Neural progenitor cell (in vitro differentiated cells): ENCODE data around the gene S100PBP. TPM values are rescaled to one million over a fixed set of nuclear protein-coding genes. Genes with fewer than 3 reads are reported as not detected.
A peak's percentile ranks its signal among the peaks of the same experiment; 100 is the strongest.

ENCODE experiments used
- DNase-seq: peaks from one replicate; pipeline ENCODE4 v3.0.0-alpha.2; 2016; ENCODE audit warnings: low spot score
- H2AFZ ChIP-seq: fragments of 200-600 bp; sonication (generic); replicated peaks from 2 replicates; pipeline ENCODE4 v1.6.1; 2016; ENCODE audit warnings: antibody characterized with exemption
- H3F3A ChIP-seq: fragments of 200-600 bp; sonication (generic); 2 replicates; pipeline ENCODE4 v1.6.1; 2016; ENCODE audit warnings: antibody characterized with exemption, low read depth
- H3K27ac ChIP-seq: fragments of 200-600 bp; sonication (generic); 2 replicates; pipeline ENCODE4 v1.5.1; 2016; ENCODE audit warnings: mild to moderate bottlenecking
- H3K27me3 ChIP-seq: fragments of 200-600 bp; sonication (generic); 2 replicates; pipeline ENCODE4 v1.6.1; 2016; ENCODE audit warnings: mild to moderate bottlenecking, moderate library complexity
- H3K36me3 ChIP-seq: fragments of 200-600 bp; sonication (generic); 2 replicates; pipeline ENCODE4 v1.5.1; 2016
- H3K4me1 ChIP-seq: fragments of 200-600 bp; sonication (generic); 2 replicates; pipeline ENCODE4 v1.6.1; 2016; ENCODE audit warnings: mixed run types
- H3K4me2 ChIP-seq: fragments of 200-600 bp; sonication (generic); 2 replicates; pipeline ENCODE4 v1.6.1; 2016
- H3K4me3 ChIP-seq: fragments of 200-600 bp; sonication (generic); 2 replicates; pipeline ENCODE4 v1.5.1; 2016
- H3K79me2 ChIP-seq: fragments of 200-600 bp; sonication (generic); 2 replicates; pipeline ENCODE4 v1.6.1; 2016; ENCODE audit warnings: low read depth
- H3K9ac ChIP-seq: fragments of 200-600 bp; sonication (generic); 2 replicates; pipeline ENCODE4 v1.6.1; 2016
- H3K9me3 ChIP-seq: fragments of 200-600 bp; sonication (generic); 2 replicates; pipeline ENCODE4 v1.5.1; 2016; ENCODE audit warnings: low read depth
- H4K20me1 ChIP-seq: fragments of 200-600 bp; sonication (generic); 2 replicates; pipeline ENCODE4 v1.6.1; 2016; ENCODE audit warnings: low read depth
- H3K27ac Mint-ChIP-seq: 3 replicates; pipeline ENCODE4 v1.8.0; 2021; ENCODE audit warnings: mixed read lengths
- H3K27me3 Mint-ChIP-seq: 2 replicates; pipeline ENCODE4 v1.8.0; 2022; ENCODE audit warnings: low read depth, mild to moderate bottlenecking, inconsistent platforms, moderate library complexity, mixed read lengths; ENCODE audit not compliant: insufficient read depth
- H3K36me3 Mint-ChIP-seq: 3 replicates; pipeline ENCODE4 v1.8.0; 2021; ENCODE audit warnings: mixed read lengths
- H3K4me1 Mint-ChIP-seq: 3 replicates; pipeline ENCODE4 v1.8.0; 2021; ENCODE audit warnings: mixed read lengths
- H3K4me3 Mint-ChIP-seq: 3 replicates; pipeline ENCODE4 v1.8.0; 2021; ENCODE audit warnings: mild to moderate bottlenecking, moderate library complexity, mixed read lengths
- H3K9me3 Mint-ChIP-seq: 3 replicates; pipeline ENCODE4 v1.8.0; 2020; ENCODE audit warnings: mixed read lengths
- EZH2 ChIP-seq: fragments of 200-600 bp; sonication (generic); IDR thresholded peaks from 2 replicates; pipeline ENCODE4 v1.6.1; 2017; ENCODE audit warnings: antibody characterized with exemption, mild to moderate bottlenecking, moderate library complexity
- EZH2phosphoT487 ChIP-seq: fragments of 200-600 bp; sonication (generic); IDR thresholded peaks from 2 replicates; pipeline ENCODE4 v1.6.1; 2017; ENCODE audit warnings: antibody characterized with exemption
- total RNA-seq: library from RNA; depleted of rRNA; stranded (reverse); fragments of >200 nt; gene quantifications from 2 replicates; pipeline ENCODE4 v1.2.3, GENCODE V29; 2015; ENCODE audit warnings: low replicate concordance
- TF ChIP-seq, protein P1 (sequence below): fragments of 200-600 bp; sonication (generic); IDR thresholded peaks from 2 replicates; pipeline ENCODE4 v1.5.1; 2017; ENCODE audit warnings: antibody characterized with exemption, mild to moderate bottlenecking

Gene S100PBP
- total RNA-seq, 1 donor from 2014 or later, result 107 TPM

DNA sequence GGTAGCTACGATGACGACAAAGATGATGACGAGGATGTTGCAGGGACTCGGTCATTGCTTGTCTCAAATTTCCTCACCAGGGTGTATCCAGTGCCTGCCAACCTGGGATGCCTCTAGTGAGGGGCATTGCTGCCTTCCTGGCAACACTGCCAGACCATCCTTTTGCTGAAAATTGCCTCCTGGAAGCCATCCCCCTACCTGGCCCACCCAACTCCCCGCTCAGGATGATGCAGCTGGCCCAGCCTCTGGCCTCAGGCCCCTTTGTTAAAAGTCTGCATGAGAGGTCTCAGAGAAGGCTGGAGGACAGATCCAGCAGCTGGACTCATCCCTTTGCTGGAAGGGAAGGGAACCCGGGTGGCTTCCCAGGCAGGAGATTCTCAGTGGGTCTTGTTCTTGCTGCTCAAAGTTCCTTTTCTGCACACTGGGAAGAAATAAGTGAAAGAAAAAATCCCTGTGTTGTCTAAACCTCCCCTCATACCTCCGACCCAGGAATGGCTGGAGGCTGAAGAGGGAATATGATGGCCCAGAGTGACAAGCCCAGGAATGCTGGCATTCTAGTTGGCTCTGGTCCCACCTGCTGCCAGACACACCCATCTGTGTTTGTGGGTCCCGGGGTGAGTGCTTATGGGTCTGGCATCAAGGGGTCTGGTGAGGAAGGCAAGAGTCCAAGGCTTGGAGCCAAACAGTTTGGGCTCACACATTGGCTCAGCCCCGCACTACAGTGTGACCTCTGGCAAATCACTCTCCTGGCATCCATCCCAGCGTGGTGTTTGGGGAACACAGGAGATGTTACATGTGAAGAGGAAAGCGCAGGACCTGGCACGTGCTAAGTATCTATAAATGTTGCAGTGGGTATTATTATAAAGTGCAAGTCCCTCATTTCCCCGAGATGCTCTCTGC, 60.0 kb downstream of the S100PBP start:
- TF ChIP-seq EZH2phosphoT487, result no peak
- no peak for TF ChIP-seq EZH2
- TF ChIP-seq, protein P1, sequence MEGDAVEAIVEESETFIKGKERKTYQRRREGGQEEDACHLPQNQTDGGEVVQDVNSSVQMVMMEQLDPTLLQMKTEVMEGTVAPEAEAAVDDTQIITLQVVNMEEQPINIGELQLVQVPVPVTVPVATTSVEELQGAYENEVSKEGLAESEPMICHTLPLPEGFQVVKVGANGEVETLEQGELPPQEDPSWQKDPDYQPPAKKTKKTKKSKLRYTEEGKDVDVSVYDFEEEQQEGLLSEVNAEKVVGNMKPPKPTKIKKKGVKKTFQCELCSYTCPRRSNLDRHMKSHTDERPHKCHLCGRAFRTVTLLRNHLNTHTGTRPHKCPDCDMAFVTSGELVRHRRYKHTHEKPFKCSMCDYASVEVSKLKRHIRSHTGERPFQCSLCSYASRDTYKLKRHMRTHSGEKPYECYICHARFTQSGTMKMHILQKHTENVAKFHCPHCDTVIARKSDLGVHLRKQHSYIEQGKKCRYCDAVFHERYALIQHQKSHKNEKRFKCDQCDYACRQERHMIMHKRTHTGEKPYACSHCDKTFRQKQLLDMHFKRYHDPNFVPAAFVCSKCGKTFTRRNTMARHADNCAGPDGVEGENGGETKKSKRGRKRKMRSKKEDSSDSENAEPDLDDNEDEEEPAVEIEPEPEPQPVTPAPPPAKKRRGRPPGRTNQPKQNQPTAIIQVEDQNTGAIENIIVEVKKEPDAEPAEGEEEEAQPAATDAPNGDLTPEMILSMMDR, result no peak
- Histone ChIP-seq H3K4me1 (peaks cover 38% of the 10 kb centered on the region), H3F3A (peaks cover 21% of the 10 kb centered on the region), H3K27me3 (no peaks in the 10 kb centered on the region), H3K4me2 (no peak overlapping the region), H3K9ac (no peak overlapping the region), H3K79me2 (no peaks in the 10 kb centered on the region), H4K20me1 (no peaks in the 10 kb centered on the region), H3K36me3 (no peaks in the 10 kb centered on the region), H3K9me3 (no peaks in the 10 kb centered on the region), H3K4me3 (no peak overlapping the region), H3K27ac (no peak overlapping the region), H2AFZ (no peak overlapping the region)
- no peak for DNase-seq
- Mint-ChIP-seq H3K9me3 (no peaks in the 10 kb centered on the region), H3K4me3 (no peak overlapping the region), H3K27ac (no peak overlapping the region), H3K4me1 (peaks cover 32% of the 10 kb centered on the region), H3K27me3 (peaks cover 36% of the 10 kb centered on the region), H3K36me3 (no peaks in the 10 kb centered on the region)

DNA sequence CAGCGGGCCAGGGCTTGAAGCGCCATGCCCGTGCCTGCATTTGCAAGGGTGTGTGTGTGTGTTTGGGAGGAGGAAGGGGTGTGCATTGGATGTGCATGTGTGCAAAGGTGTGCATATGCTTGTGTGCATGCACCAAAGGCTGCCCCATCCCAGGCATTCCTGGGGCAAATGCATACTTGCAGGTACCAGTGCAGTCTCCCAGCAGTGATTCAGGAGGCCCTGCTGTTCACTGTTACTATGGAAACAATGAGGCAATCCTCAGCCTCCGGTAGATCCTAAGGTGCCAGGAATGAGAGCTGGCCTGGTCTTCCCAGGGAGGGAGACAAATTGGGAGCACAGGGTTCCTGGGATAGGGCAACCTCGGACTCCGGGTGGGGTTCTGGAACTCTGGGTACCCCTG, 60.7 kb downstream of the S100PBP start:
- H3K9ac ChIP-seq, result no peak overlapping the region
- Mint-ChIP-seq H3K27ac (no peak overlapping the region), H3K27me3 (peaks cover 28% of the 10 kb centered on the region), H3K4me1 (peaks cover 27% of the 10 kb centered on the region), H3K36me3 (no peaks in the 10 kb centered on the region), H3K9me3 (no peaks in the 10 kb centered on the region), H3K4me3 (no peak overlapping the region)
- no peaks in the 10 kb centered on the region for H4K20me1 ChIP-seq
- no peak overlapping the region for H3K27ac ChIP-seq
- no peak overlapping the region for H3K4me3 ChIP-seq
- H3K27me3 ChIP-seq, result no peaks in the 10 kb centered on the region
- H2AFZ ChIP-seq, result no peak overlapping the region
- peak; percentile 44 for DNase-seq
- no peaks in the 10 kb centered on the region for H3K36me3 ChIP-seq
- H3F3A ChIP-seq, result peaks cover 17% of the 10 kb centered on the region
- no peaks in the 10 kb centered on the region for H3K9me3 ChIP-seq
- TF ChIP-seq EZH2 (no peak), EZH2phosphoT487 (no peak)
- TF ChIP-seq, protein P1, result no peak
- H3K4me1 ChIP-seq, result peaks cover 38% of the 10 kb centered on the region
- H3K79me2 ChIP-seq, result no peaks in the 10 kb centered on the region
- H3K4me2 ChIP-seq, result peak overlapping the region; percentile 27

GRCh38 chr1:32878637-32879041, 61.2 kb downstream of the S100PBP start:
- H3K9me3 ChIP-seq, result no peaks in the 10 kb centered on the region
- Mint-ChIP-seq H3K27ac (no peak overlapping the region), H3K4me3 (no peak overlapping the region), H3K4me1 (peaks cover 28% of the 10 kb centered on the region), H3K27me3 (peaks cover 30% of the 10 kb centered on the region), H3K9me3 (no peaks in the 10 kb centered on the region), H3K36me3 (no peaks in the 10 kb centered on the region)
- no peak overlapping the region for H2AFZ ChIP-seq
- H3F3A ChIP-seq, result peaks cover 17% of the 10 kb centered on the region
- no peak overlapping the region for H3K4me3 ChIP-seq
- H3K36me3 ChIP-seq, result no peaks in the 10 kb centered on the region
- H3K27ac ChIP-seq, result no peak overlapping the region
- peak overlapping the region; percentile 27 for H3K4me2 ChIP-seq
- peaks cover 38% of the 10 kb centered on the region for H3K4me1 ChIP-seq
- no peak for TF ChIP-seq EZH2phosphoT487
- no peak for TF ChIP-seq EZH2
- TF ChIP-seq, protein P1, result no peak
- H3K79me2 ChIP-seq, result no peaks in the 10 kb centered on the region
- H4K20me1 ChIP-seq, result no peaks in the 10 kb centered on the region
- H3K27me3 ChIP-seq, result no peaks in the 10 kb centered on the region
- no peak overlapping the region for H3K9ac ChIP-seq
- no peak for DNase-seq
